ENCODE data around the gene FIGNL1. TPM values are rescaled to one million over a fixed set of nuclear protein-coding genes. Genes with fewer than 3 reads are reported as not detected.

The FIGNL1 gene
- polyA plus RNA-seq, 2 of the 4 experiments (the other 2 are of a cell fraction), result 25.4 to 27.9 TPM

- DNase-seq (ENCODE audit: low read depth in 1 of 2, low spot score in 1 of 2) (no peak), ATAC-seq (no peak), FAIRE-seq (no peak)
- Histone ChIP-seq H3K4me1 (no peaks in the 10 kb centered on the region), H3K27ac (no peak overlapping the region), H3K9me3 (no peaks in the 10 kb centered on the region), H3K4me3 (no peak overlapping the region), H3K4me2 (no peak overlapping the region)
- WGBS (ENCODE audit: missing lambda C conversion rate), result 86% methylated on average over 3 of the region's 3 CpGs
- TF ChIP-seq, protein P1, sequence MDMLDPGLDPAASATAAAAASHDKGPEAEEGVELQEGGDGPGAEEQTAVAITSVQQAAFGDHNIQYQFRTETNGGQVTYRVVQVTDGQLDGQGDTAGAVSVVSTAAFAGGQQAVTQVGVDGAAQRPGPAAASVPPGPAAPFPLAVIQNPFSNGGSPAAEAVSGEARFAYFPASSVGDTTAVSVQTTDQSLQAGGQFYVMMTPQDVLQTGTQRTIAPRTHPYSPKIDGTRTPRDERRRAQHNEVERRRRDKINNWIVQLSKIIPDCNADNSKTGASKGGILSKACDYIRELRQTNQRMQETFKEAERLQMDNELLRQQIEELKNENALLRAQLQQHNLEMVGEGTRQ (IDR thresholded peaks at IDR 0.05), result no peak
- no peak for TF ChIP-seq HEYL (CRISPR knock-in tag; IDR thresholded peaks at IDR 0.05)
- TF ChIP-seq HOXB5 (CRISPR knock-in tag; IDR thresholded peaks at IDR 0.05), result no peak
- TF ChIP-seq HDAC2 (IDR thresholded peaks at IDR 0.05), result no peak
- no peak for TF ChIP-seq FOXS1 (CRISPR knock-in tag; IDR thresholded peaks at IDR 0.05)
- TF ChIP-seq MAX (IDR thresholded peaks at IDR 0.05), result no peak
- TF ChIP-seq CBX8 (IDR thresholded peaks at IDR 0.05), result no peak
- no peak for TF ChIP-seq KDM1A (IDR thresholded peaks at IDR 0.05; ENCODE audit: low read depth)
- no peak for TF ChIP-seq HES2 (IDR thresholded peaks at IDR 0.05)
- TF ChIP-seq PHF8 (IDR thresholded peaks at IDR 0.05; ENCODE audit: borderline replicate concordance, low read depth), result no peak
- no peak for TF ChIP-seq FOSB (CRISPR knock-in tag; IDR thresholded peaks at IDR 0.05)
- no peak for TF ChIP-seq KDM5A (IDR thresholded peaks at IDR 0.05)
- TF ChIP-seq HOXB13 (CRISPR knock-in tag; IDR thresholded peaks at IDR 0.05; ENCODE audit: low read depth), result no peak
- no peak for TF ChIP-seq SMC3 (IDR thresholded peaks at IDR 0.05)
- TF ChIP-seq, protein P2, sequence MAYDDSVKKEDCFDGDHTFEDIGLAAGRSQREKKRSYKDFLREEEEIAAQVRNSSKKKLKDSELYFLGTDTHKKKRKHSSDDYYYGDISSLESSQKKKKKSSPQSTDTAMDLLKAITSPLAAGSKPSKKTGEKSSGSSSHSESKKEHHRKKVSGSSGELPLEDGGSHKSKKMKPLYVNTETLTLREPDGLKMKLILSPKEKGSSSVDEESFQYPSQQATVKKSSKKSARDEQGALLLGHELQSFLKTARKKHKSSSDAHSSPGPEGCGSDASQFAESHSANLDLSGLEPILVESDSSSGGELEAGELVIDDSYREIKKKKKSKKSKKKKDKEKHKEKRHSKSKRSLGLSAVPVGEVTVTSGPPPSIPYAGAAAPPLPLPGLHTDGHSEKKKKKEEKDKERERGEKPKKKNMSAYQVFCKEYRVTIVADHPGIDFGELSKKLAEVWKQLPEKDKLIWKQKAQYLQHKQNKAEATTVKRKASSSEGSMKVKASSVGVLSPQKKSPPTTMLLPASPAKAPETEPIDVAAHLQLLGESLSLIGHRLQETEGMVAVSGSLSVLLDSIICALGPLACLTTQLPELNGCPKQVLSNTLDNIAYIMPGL (CRISPR knock-in tag; IDR thresholded peaks at IDR 0.05; ENCODE audit: borderline replicate concordance), result no peak
- no peak for TF ChIP-seq EP300 (IDR thresholded peaks at IDR 0.05)
- TF ChIP-seq ATOH8 (CRISPR knock-in tag; IDR thresholded peaks at IDR 0.05; ENCODE audit: low read depth), result no peak
- ChIA-PET CTCF (interaction anchor here (1.4 kb wide), 1 partner anchor 706 kb away, joined by 3 read pairs; no protein-coding TSS in a partner anchor), POLR2A (no interaction called here)
Measured at GRCh38 chr7:50456371-50457123, 6.4 kb upstream of the FIGNL1 start.

DNA sequence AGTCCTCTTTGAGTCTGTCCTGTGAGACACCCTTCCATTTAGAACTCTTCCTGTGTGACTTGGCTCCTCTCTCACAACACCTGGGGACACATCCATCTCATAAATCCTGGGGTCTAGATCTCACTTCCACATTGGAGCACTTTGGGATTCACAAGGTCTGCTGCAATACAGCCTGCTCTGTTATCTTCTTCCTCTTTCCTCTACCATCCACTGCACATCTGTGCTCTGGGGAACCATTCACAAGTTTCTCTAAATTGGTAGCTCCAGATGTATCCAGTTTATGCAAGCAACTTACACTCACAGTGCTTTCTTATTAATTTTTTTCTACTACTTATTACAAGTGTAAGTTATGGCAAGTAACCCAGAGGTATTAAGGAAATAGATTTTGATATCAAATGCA, 5.5 kb upstream of the FIGNL1 start:
- no peak for ATAC-seq
- Histone ChIP-seq H3K4me2 (no peak overlapping the region), H3K9me3 (no peaks in the 10 kb centered on the region), H3K27ac (no peak overlapping the region), H3K4me3 (no peak overlapping the region), H3K4me1 (peaks cover 3% of the 10 kb centered on the region; the same call in 1 of the 3 replicates)
- DNase-seq (ENCODE audit: low read depth in 1 of 2, low spot score in 1 of 2), result no peak
- FAIRE-seq, result no peak
- POLR2A ChIA-PET, result no interaction called here
- CTCF ChIA-PET, result interaction anchor here (1.2 to 3.2 kb wide), 3 partner anchors 12 to 707 kb away, joined by 3 to 17 read pairs (median 3); no protein-coding TSS in a partner anchor
- TF ChIP-seq, protein P1 (IDR thresholded peaks at IDR 0.05), result no peak
- TF ChIP-seq BCL3 (IDR thresholded peaks at IDR 0.05), result no peak
- TF ChIP-seq NPAS2 (CRISPR knock-in tag; IDR thresholded peaks at IDR 0.05; ENCODE audit: borderline replicate concordance), result no peak
- no peak for TF ChIP-seq ZC3H11A (IDR thresholded peaks at IDR 0.05)
- TF ChIP-seq, protein P3, sequence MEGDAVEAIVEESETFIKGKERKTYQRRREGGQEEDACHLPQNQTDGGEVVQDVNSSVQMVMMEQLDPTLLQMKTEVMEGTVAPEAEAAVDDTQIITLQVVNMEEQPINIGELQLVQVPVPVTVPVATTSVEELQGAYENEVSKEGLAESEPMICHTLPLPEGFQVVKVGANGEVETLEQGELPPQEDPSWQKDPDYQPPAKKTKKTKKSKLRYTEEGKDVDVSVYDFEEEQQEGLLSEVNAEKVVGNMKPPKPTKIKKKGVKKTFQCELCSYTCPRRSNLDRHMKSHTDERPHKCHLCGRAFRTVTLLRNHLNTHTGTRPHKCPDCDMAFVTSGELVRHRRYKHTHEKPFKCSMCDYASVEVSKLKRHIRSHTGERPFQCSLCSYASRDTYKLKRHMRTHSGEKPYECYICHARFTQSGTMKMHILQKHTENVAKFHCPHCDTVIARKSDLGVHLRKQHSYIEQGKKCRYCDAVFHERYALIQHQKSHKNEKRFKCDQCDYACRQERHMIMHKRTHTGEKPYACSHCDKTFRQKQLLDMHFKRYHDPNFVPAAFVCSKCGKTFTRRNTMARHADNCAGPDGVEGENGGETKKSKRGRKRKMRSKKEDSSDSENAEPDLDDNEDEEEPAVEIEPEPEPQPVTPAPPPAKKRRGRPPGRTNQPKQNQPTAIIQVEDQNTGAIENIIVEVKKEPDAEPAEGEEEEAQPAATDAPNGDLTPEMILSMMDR (IDR thresholded peaks at IDR 0.05), result no peak
- TF ChIP-seq NR3C1 (IDR thresholded peaks at IDR 0.05), result no peak
- no peak for TF ChIP-seq HOXB13 (CRISPR knock-in tag; IDR thresholded peaks at IDR 0.05; ENCODE audit: low read depth)
- TF ChIP-seq TFCP2L1 (CRISPR knock-in tag; IDR thresholded peaks at IDR 0.05), result no peak
- no peak for TF ChIP-seq EP300 (IDR thresholded peaks at IDR 0.05)
- no peak for TF ChIP-seq CHD4 (IDR thresholded peaks at IDR 0.05; ENCODE audit: borderline replicate concordance)
